K562 (cell line): ENCODE data around the gene MYRIP. TPM values are rescaled to one million over a fixed set of nuclear protein-coding genes. Genes with fewer than 3 reads are reported as not detected.

Experiments
- ATAC-seq: fragments of 200-7000 bp; cut with Tn5 transposase; 3 replicates; pipeline ENCODE4 v1.9.1; 2020; ENCODE audit warnings: moderate library complexity
- BruUV-seq: library from RNA; stranded (reverse); fragments of 400-500 nt; replicated peaks from 2 replicates; lab custom pipeline; 2021; lab: Mats Ljungman, UMichigan
- CTCF ChIA-PET: fragments of 300-600 bp; formaldehyde crosslinking; extraction: SDS; loops from one replicate; lab custom pipeline; 2021; ENCODE audit warnings: low intra/inter-chr PET ratio; lab: Yijun Ruan, JAX
- POLR2A ChIA-PET: fragments of 300-600, 350-650 bp; sonication (Branson Sonifier 250); formaldehyde crosslinking; extraction: SDS; loops from one replicate; lab custom pipeline; 2021; ENCODE audit warnings: antibody characterized with exemption, inconsistent platforms; lab: Yijun Ruan, JAX
- DNase-seq, 4 experiments: peaks; one replicate each; pipeline versions ENCODE4 v3.0.0 to v3.0.0-alpha.2; 2011 to 2018; ENCODE audit warnings: low spot score in 3 of 4, mixed read lengths in 3 of 4; ENCODE audit errors: extremely low read depth in 1 of 4
- FAIRE-seq: peaks from 2 replicates; lab custom pipeline; 2011; peaks lifted over from hg19 to GRCh38; lab: Jason Lieb, UNC
- H2AFZ ChIP-seq: 2 replicates; pipeline ENCODE4 v1.6.0; 2011; ENCODE audit warnings: low read depth, low read length, control low read depth, inconsistent platforms
- H3K27ac ChIP-seq: fragments of 200-600 bp; 3 replicates; pipeline ENCODE4 v1.8.0; 2011; ENCODE audit warnings: low read depth, mild to moderate bottlenecking, control low read depth, inconsistent platforms, low read length, moderate library complexity, mixed read lengths; ENCODE audit errors: extremely low read depth
- H3K27me3 ChIP-seq, 2 experiments: fragments of 300-600 bp in 1 of 2; 2 replicates in 1 of 2; 3 replicates in 1 of 2; pipeline versions ENCODE4 v1.6.0 to v1.8.0; 2011; ENCODE audit warnings: inconsistent platforms in 2 of 2, low read length in 2 of 2, mild to moderate bottlenecking in 1 of 2, mixed read lengths in 1 of 2, moderate library complexity in 1 of 2; ENCODE audit not compliant: control insufficient read depth in 2 of 2, insufficient read depth in 2 of 2
- H3K36me3 ChIP-seq: fragments of 300-600 bp; 3 replicates; pipeline ENCODE4 v1.8.0; 2011; ENCODE audit warnings: mild to moderate bottlenecking, low read length, inconsistent platforms; ENCODE audit not compliant: control insufficient read depth, insufficient read depth
- H3K4me1 ChIP-seq, 2 experiments: fragments of 200-600 bp in 1 of 2; replicated peaks in 1 of 2; 2 replicates in 1 of 2; 3 replicates in 1 of 2; pipeline versions ENCODE4 v1.5.1 to v1.8.0; 2011; ENCODE audit warnings: inconsistent platforms in 2 of 2, low read length in 2 of 2, mild to moderate bottlenecking in 1 of 2, mixed read lengths in 1 of 2, moderate library complexity in 1 of 2; ENCODE audit not compliant: control insufficient read depth in 2 of 2, insufficient read depth in 2 of 2
- H3K4me2 ChIP-seq: 2 replicates; pipeline ENCODE4 v1.6.1; 2011; ENCODE audit warnings: low read length, control low read depth, inconsistent platforms, mixed read lengths; ENCODE audit not compliant: insufficient read depth
- H3K4me3 ChIP-seq: fragments of 200-600 bp; sonication (generic), shearing (Covaris generic); 2 replicates; pipeline ENCODE4 v1.5.1; 2016; ENCODE audit warnings: control low read depth, inconsistent platforms
- H3K79me2 ChIP-seq: fragments of 200-600 bp; 3 replicates; pipeline ENCODE4 v1.8.0; 2011; ENCODE audit warnings: low read length, inconsistent platforms; ENCODE audit not compliant: control insufficient read depth, insufficient read depth
- H3K9ac ChIP-seq, 2 experiments: 2 replicates each; pipeline versions ENCODE4 v1.6.0 to v1.6.1; 2011; ENCODE audit warnings: low read depth in 2 of 2, low read length in 2 of 2, control low read depth in 1 of 2, inconsistent platforms in 1 of 2, mild to moderate bottlenecking in 1 of 2, mixed read lengths in 1 of 2; ENCODE audit not compliant: insufficient read depth in 1 of 2
- H3K9me1 ChIP-seq: one replicate; pipeline ENCODE4 v1.6.0; 2011; ENCODE audit warnings: inconsistent platforms, mild to moderate bottlenecking, low read length, moderate library complexity; ENCODE audit not compliant: control insufficient read depth, insufficient read depth
- H3K9me3 ChIP-seq: replicated peaks from 2 replicates; pipeline ENCODE4 v1.5.1; 2011; ENCODE audit warnings: low read depth, low read length, inconsistent platforms; ENCODE audit not compliant: control insufficient read depth, insufficient read depth
- H4K20me1 ChIP-seq: replicated peaks from 2 replicates; pipeline ENCODE4 v1.6.1; 2011; ENCODE audit warnings: low read length, inconsistent platforms, mixed read lengths; ENCODE audit not compliant: control insufficient read depth, insufficient read depth
- CREB1 ChIP-seq, 2 experiments: sonication (generic) in 1 of 2; formaldehyde crosslinking in 1 of 2; IDR thresholded peaks; 2 replicates each; pipeline versions ENCODE4 v1.6.1 to v1.8.0; 2012 to 2022; ENCODE audit warnings: inconsistent platforms in 1 of 2, mild to moderate bottlenecking in 1 of 2, missing genetic modification reagents in 1 of 2, moderate library complexity in 1 of 2
- HES1 ChIP-seq: fragments of 450-650 bp; IDR thresholded peaks from 2 replicates; pipeline ENCODE4 v1.6.1; 2016; ENCODE audit warnings: low read depth, mild to moderate bottlenecking, moderate library complexity
- MYC ChIP-seq, 2 experiments: fragments of 250-450 bp in 1 of 2; sonication (Bioruptor Pico) in 1 of 2; IDR thresholded peaks; 2 replicates each; pipeline versions ENCODE4 v1.5.1 to v1.6.1; 2012 to 2021; ENCODE audit warnings: low read depth in 2 of 2, borderline replicate concordance in 1 of 2, improper control_type of control experiment in 1 of 2, low read length in 1 of 2, mild to moderate bottlenecking in 1 of 2, moderate library complexity in 1 of 2
- OTX1 ChIP-seq: fragments of 450-650 bp; formaldehyde crosslinking; IDR thresholded peaks from 2 replicates; pipeline ENCODE4 v1.4.0; 2022; ENCODE audit warnings: mild to moderate bottlenecking
- SPI1 ChIP-seq: IDR thresholded peaks from 2 replicates; pipeline ENCODE4 v1.6.1; 2011; ENCODE audit warnings: low read depth, low read length, control low read depth, borderline replicate concordance
- ZNF175 ChIP-seq: fragments of 200-800 bp; sonication (Bioruptor generic); IDR thresholded peaks from 2 replicates; pipeline ENCODE4 v1.6.1; 2016; ENCODE audit warnings: low read depth, mild to moderate bottlenecking, missing genetic modification characterization, missing compliant biosample characterization
- ZNF668 ChIP-seq: fragments of 250-450 bp; sonication (Bioruptor Pico); IDR thresholded peaks from 2 replicates; pipeline ENCODE4 v1.8.0; 2022; ENCODE audit warnings: mild to moderate bottlenecking, inconsistent platforms
- WGBS: fragments of 100-300 bp; shearing (Covaris generic); methylation state at CpG from one replicate; pipeline ENCODE4 v1.1.6; 2016; ENCODE audit warnings: low coverage, mixed read lengths; ENCODE audit not compliant: insufficient coverage; ENCODE audit errors: missing lambda C conversion rate; 5-methylcytosine and 5-hydroxymethylcytosine counted together
- in situ Hi-C: fragments of 300-500 bp; cut with MboI; formaldehyde crosslinking; loops from 4 replicates; pipeline ENCODE4 v1.15.0; 2018; ENCODE audit warnings: inconsistent platforms, mixed read lengths
- intact Hi-C: fragments of 100-400 bp; cut with micrococcal nuclease; formaldehyde crosslinking; loops from 2 replicates; pipeline ENCODE4 v1.14.2; 2022
- polyA plus RNA-seq, 8 experiments: library from polyadenylated mRNA; depleted of rRNA in 4 of 8; stranded (reverse) in 5 of 8; unstranded in 3 of 8; fragments of >200 nt; fragmentation: Nextera tagmentation in 2 of 8; fragmentation: Illumina TruSeq in 1 of 8; extraction: Ambion mirVana in 2 of 8; extraction: Trizol in 1 of 8; gene quantifications; 2 replicates each; pipeline versions ENCODE4 v1.2.1 to v1.2.3, GENCODE V29; 2011 to 2014; ENCODE audit warnings: inconsistent platforms in 1 of 8, missing spikeins in 1 of 8
- total RNA-seq, 7 experiments: library from RNA; depleted of rRNA in 6 of 7; stranded (reverse); fragments of >200 nt in 6 of 7; fragmentation: Illumina TruSeq in 2 of 7; extraction: Trizol in 2 of 7; gene quantifications; 2 replicates each; pipeline versions ENCODE4 v1.2.1 to v1.2.3, GENCODE V29; 2011 to 2021; ENCODE audit warnings: low replicate concordance in 1 of 7

Gene MYRIP
- total and polyA plus RNA-seq, 9 of the 15 experiments (the other 6 are each of a cell fraction or from before 2014, with no cell fraction given) = 0.03 to 0.12 TPM; not detected in 7

- no peak for TF ChIP-seq CREB1 (IDR thresholded peaks at IDR 0.05)
- TF ChIP-seq CREB1 (CRISPR knock-in tag; IDR thresholded peaks at IDR 0.05) = no peak
- TF ChIP-seq, all 486 proteins: peak for 0
Measured at GRCh38 chr3:39850716-39851032, 41.3 kb downstream of the MYRIP start (continued).

GRCh38 chr3:39855517-39855916 is 46.1 kb downstream of the MYRIP start:
- no peak for DNase-seq
- Histone ChIP-seq H3K9me3 (no peaks in the 10 kb centered on the region), H3K9ac (no peak overlapping the region), H3K27me3 (no peaks in the 10 kb centered on the region), H3K9me1 (no peaks in the 10 kb centered on the region), H4K20me1 (no peaks in the 10 kb centered on the region), H3K36me3 (no peaks in the 10 kb centered on the region), H3K4me3 (no peak overlapping the region), H3K4me1 (no peaks in the 10 kb centered on the region), H3K79me2 (no peaks in the 10 kb centered on the region), H2AFZ (no peak overlapping the region), H3K4me2 (no peak overlapping the region), H3K27ac (no peak overlapping the region)
- FAIRE-seq = no peak
- TF ChIP-seq SPI1 = no peak
- TF ChIP-seq OTX1 = no peak
- TF ChIP-seq MYC (IDR thresholded peaks at IDR 0.05; ENCODE audit: low read depth, low read length) = no peak
- no peak for TF ChIP-seq MYC (CRISPR knock-in tag; IDR thresholded peaks at IDR 0.05; ENCODE audit: borderline replicate concordance, low read depth)
- TF ChIP-seq ZNF668 (CRISPR knock-in tag) = no peak
- TF ChIP-seq HES1 = no peak
- no peak for TF ChIP-seq ZNF175 (CRISPR knock-in tag)
- BruUV-seq = no TSS peak
- in situ Hi-C loops = no loop called here
- ChIA-PET CTCF (no interaction called here), POLR2A (no interaction called here)
- ATAC-seq = no peak
- WGBS = 0% methylated on average over 3 of the region's 3 CpGs
- intact Hi-C loops = no loop called here
